B cell (primary cell): ENCODE data around the gene TRPC3. TPM values are rescaled to one million over a fixed set of nuclear protein-coding genes. Genes with fewer than 3 reads are reported as not detected.

ENCODE experiments used
- ATAC-seq: fragments of 200-7000 bp; cut with Tn5 transposase; one replicate; pipeline ENCODE4 v1.10.0; 2021; ENCODE audit warnings: low read depth, mild to moderate bottlenecking, moderate number of reproducible peaks, moderate library complexity
- CTCF ChIA-PET: fragments of 350-600 bp; sonication (Branson Sonifier 250); formaldehyde crosslinking; loops from one replicate; lab custom pipeline; 2021; ENCODE audit warnings: antibody characterized with exemption, inconsistent platforms; lab: Charles Lee
- POLR2A ChIA-PET: fragments of 350-600 bp; sonication (Branson Sonifier 250); formaldehyde crosslinking; loops from one replicate; lab custom pipeline; 2021; ENCODE audit warnings: antibody characterized with exemption; lab: Charles Lee
- DNase-seq: peaks from one replicate; pipeline ENCODE4 v3.0.0; 2013
- H2AFZ ChIP-seq: 2 replicates; pipeline ENCODE4 v1.6.1; 2012; ENCODE audit warnings: mild to moderate bottlenecking, low read depth, low read length; ENCODE audit not compliant: insufficient read depth, poor library complexity, severe bottlenecking
- H3K27ac ChIP-seq, 2 donors: 1 replicate in 1 of 2; 2 replicates in 1 of 2; pipeline ENCODE4 v1.5.1; 2012 to 2013; ENCODE audit warnings: low read length in 2 of 2, mild to moderate bottlenecking in 2 of 2, moderate library complexity in 1 of 2
- H3K27me3 ChIP-seq, 4 experiments: fragments of 200-600 bp in 1 of 4; sonication (generic) in 1 of 4; replicated peaks in 1 of 4; 1 replicate in 2 of 4; 2 replicates in 2 of 4; pipeline versions ENCODE4 v1.6.1 to v1.7.0; 2013 to 2016; ENCODE audit warnings: low read length in 3 of 4, mild to moderate bottlenecking in 2 of 4, mixed read lengths in 1 of 4, moderate library complexity in 1 of 4; ENCODE audit not compliant: insufficient read depth in 4 of 4, control insufficient read depth in 3 of 4; ENCODE audit errors: control extremely low read depth in 1 of 4
- H3K36me3 ChIP-seq, 2 experiments: replicated peaks in 1 of 2; 1 replicate in 1 of 2; 2 replicates in 1 of 2; pipeline versions ENCODE4 v1.6.1 to v1.7.1; 2013; ENCODE audit warnings: low read length in 1 of 2; ENCODE audit not compliant: insufficient read depth in 2 of 2, control insufficient read depth in 1 of 2; ENCODE audit errors: control extremely low read depth in 1 of 2, extremely low read depth in 1 of 2
- H3K4me1 ChIP-seq, 2 donors: fragments of 200-600 bp in 1 of 2; sonication (generic) in 1 of 2; 1 replicate in 1 of 2; 2 replicates in 1 of 2; pipeline versions ENCODE4 v1.5.1 to v1.6.1; 2013 to 2017; ENCODE audit warnings: low read length in 2 of 2; ENCODE audit not compliant: control insufficient read depth in 2 of 2, insufficient read depth in 2 of 2
- H3K4me2 ChIP-seq: replicated peaks from 2 replicates; pipeline ENCODE3; 2012; ENCODE audit warnings: mild to moderate bottlenecking, low read depth, low read length; ENCODE audit not compliant: poor library complexity, severe bottlenecking
- H3K4me3 ChIP-seq, 5 experiments: fragments of 200-600 bp in 1 of 5; sonication (generic) in 1 of 5; 1 replicate in 3 of 5; 2 replicates in 2 of 5; pipeline versions ENCODE4 v1.5.1 to v1.7.0; 2011 to 2016; ENCODE audit warnings: low read length in 4 of 5, mild to moderate bottlenecking in 4 of 5, low read depth in 2 of 5, control low read depth in 1 of 5, moderate library complexity in 1 of 5; ENCODE audit not compliant: insufficient read depth in 1 of 5; ENCODE audit errors: control extremely low read depth in 1 of 5, extremely low read depth in 1 of 5
- H3K79me2 ChIP-seq: fragments of 200-600 bp; sonication (generic); one replicate; pipeline ENCODE4 v1.6.0; 2016; ENCODE audit warnings: low read length; ENCODE audit not compliant: control insufficient read depth, insufficient read depth
- H3K9ac ChIP-seq: fragments of 200-600 bp; sonication (generic); 2 replicates; pipeline ENCODE4 v1.6.1; 2017; ENCODE audit warnings: mild to moderate bottlenecking, low read length, moderate library complexity
- H3K9me3 ChIP-seq, 3 donors: one replicate each; pipeline versions ENCODE4 v1.6.1 to v1.7.1; 2013; ENCODE audit warnings: low read length in 2 of 3; ENCODE audit not compliant: control insufficient read depth in 2 of 3, insufficient read depth in 1 of 3; ENCODE audit errors: control extremely low read depth in 1 of 3
- H4K20me1 ChIP-seq: 2 replicates; pipeline ENCODE4 v1.6.0; 2012; ENCODE audit warnings: mild to moderate bottlenecking, low read length; ENCODE audit not compliant: insufficient read depth, control insufficient read depth, poor library complexity, severe bottlenecking
- H3K27ac Mint-ChIP-seq: one replicate; pipeline ENCODE4 v1.8.0; 2021; ENCODE audit warnings: mixed read lengths
- H3K27me3 Mint-ChIP-seq: one replicate; pipeline ENCODE4 v1.8.0; 2021; ENCODE audit warnings: mixed read lengths
- H3K4me1 Mint-ChIP-seq: one replicate; pipeline ENCODE4 v1.8.0; 2021; ENCODE audit warnings: mixed read lengths
- H3K4me3 Mint-ChIP-seq: one replicate; pipeline ENCODE4 v1.8.0; 2021; ENCODE audit warnings: mixed read lengths
- H3K9me3 Mint-ChIP-seq: one replicate; pipeline ENCODE4 v1.8.0; 2022; ENCODE audit warnings: mixed read lengths; ENCODE audit not compliant: insufficient read depth
- CTCF ChIP-seq: fragments of 200-600 bp; IDR thresholded peaks from one replicate; pipeline ENCODE4 v1.8.0; 2022; ENCODE audit warnings: antibody characterized with exemption, mild to moderate bottlenecking
- EZH2 ChIP-seq: IDR thresholded peaks from 2 replicates; pipeline ENCODE4 v1.6.1; 2012; ENCODE audit warnings: borderline replicate concordance, low read depth, mild to moderate bottlenecking, moderate library complexity, low read length; ENCODE audit not compliant: insufficient read depth, poor library complexity, severe bottlenecking
- WGBS: methylation state at CpG from one replicate; pipeline ENCODE4 v1.1.5; 2013; ENCODE audit warnings: missing lambda C conversion rate; ENCODE audit not compliant: insufficient coverage; 5-methylcytosine and 5-hydroxymethylcytosine counted together
- intact Hi-C: fragments of 100-400 bp; cut with micrococcal nuclease; formaldehyde crosslinking; loops from one replicate; pipeline ENCODE4 v1.10.0; 2022
- polyA plus RNA-seq: library from polyadenylated mRNA; depleted of rRNA; stranded (reverse); fragments of >200 nt; gene quantifications from 2 replicates; pipeline ENCODE4 v1.2.3, GENCODE V29; 2012
- total RNA-seq, 2 donors: library from RNA; stranded (reverse); fragments of 120-200 nt in 1 of 2; gene quantifications; 1 replicate in 1 of 2; 2 replicates in 1 of 2; pipeline versions ENCODE4 v1.2.3 to v1.2.4, GENCODE V29; 2013 to 2022

Gene TRPC3
- total and polyA plus RNA-seq, 2 donors (not counting 1 experiment from before 2014, with no cell fraction given), result not detected

- intact Hi-C loops, result loop anchor here (10.0 kb wide), 1 partner anchor 177 kb away; the partner anchor contains the start of gene BLTP1
- DNase-seq (peak; percentile 22), ATAC-seq (peak; percentile 75)
- H3K4me1 ChIP-seq, result peaks cover 9 to 19% of the 10 kb centered on the region in 2 donors
- Mint-ChIP-seq H3K27me3 (peaks cover 5% of the 10 kb centered on the region), H3K27ac (peak overlapping the region; percentile 28), H3K9me3 (no peaks in the 10 kb centered on the region), H3K4me3 (peak overlapping the region; percentile 49), H3K4me1 (peaks cover 18% of the 10 kb centered on the region)
- TF ChIP-seq CTCF, result no peak
- TF ChIP-seq EZH2, result no peak
- H3K4me2 ChIP-seq, result peak overlapping the region; percentile 61
- peak overlapping the region in 1 of 2 donors; percentile 17 for H3K27ac ChIP-seq
- ChIA-PET POLR2A (no interaction called here), CTCF (no interaction called here)
- H3K36me3 ChIP-seq, result no peaks in the 10 kb centered on the region
- H3K9ac ChIP-seq, result peak overlapping the region; percentile 35
- WGBS, result 78% methylated on average over 3 of the region's 9 CpGs
- no peaks in the 10 kb centered on the region for H4K20me1 ChIP-seq
- H3K9me3 ChIP-seq, result no peaks in the 10 kb centered on the region
- peaks cover 0 to 3% (median 1%) of the 10 kb centered on the region in 4 experiments for H3K27me3 ChIP-seq
- peak overlapping the region; percentile 60 for H2AFZ ChIP-seq
- peak overlapping the region in 1 of 5 experiments; percentile 34 for H3K4me3 ChIP-seq
- H3K79me2 ChIP-seq, result no peaks in the 10 kb centered on the region
Observed at GRCh38 chr4:121977251-121978171, 25.7 kb upstream of the TRPC3 start.

GRCh38 chr4:121975784-121976183 lies 23.9 kb upstream of the TRPC3 start:
- Histone ChIP-seq H3K4me1 (peaks cover 9 to 19% of the 10 kb centered on the region in 2 donors), H3K36me3 (no peaks in the 10 kb centered on the region), H4K20me1 (no peaks in the 10 kb centered on the region), H3K9me3 (no peaks in the 10 kb centered on the region), H3K27ac (no peak overlapping the region), H3K9ac (no peak overlapping the region), H2AFZ (no peak overlapping the region), H3K4me3 (no peak overlapping the region), H3K79me2 (no peaks in the 10 kb centered on the region), H3K27me3 (peaks cover 0 to 6% (median 2%) of the 10 kb centered on the region in 4 experiments), H3K4me2 (no peak overlapping the region)
- CTCF ChIA-PET, result no interaction called here
- Mint-ChIP-seq H3K27me3 (peaks cover 10% of the 10 kb centered on the region), H3K4me3 (no peak overlapping the region), H3K4me1 (peaks cover 18% of the 10 kb centered on the region), H3K27ac (no peak overlapping the region), H3K9me3 (no peaks in the 10 kb centered on the region)
- no peak for DNase-seq
- POLR2A ChIA-PET, result no interaction called here
- no CpG with 5 or more reads among the region's 2 CpGs for WGBS
- intact Hi-C loops, result loop anchor here (10.0 kb wide), 1 partner anchor 179 kb away; the partner anchor contains the start of gene BLTP1
- TF ChIP-seq EZH2 (no peak), CTCF (no peak)
- ATAC-seq, result no peak
